Measurements from ENCODE around the gene SNAP23. TPM values are rescaled to one million over a fixed set of nuclear protein-coding genes. Genes with fewer than 3 reads are reported as not detected.

SNAP23 gene
- total RNA-seq, 1 donor from 2014 or later: 62.3 TPM

DNA sequence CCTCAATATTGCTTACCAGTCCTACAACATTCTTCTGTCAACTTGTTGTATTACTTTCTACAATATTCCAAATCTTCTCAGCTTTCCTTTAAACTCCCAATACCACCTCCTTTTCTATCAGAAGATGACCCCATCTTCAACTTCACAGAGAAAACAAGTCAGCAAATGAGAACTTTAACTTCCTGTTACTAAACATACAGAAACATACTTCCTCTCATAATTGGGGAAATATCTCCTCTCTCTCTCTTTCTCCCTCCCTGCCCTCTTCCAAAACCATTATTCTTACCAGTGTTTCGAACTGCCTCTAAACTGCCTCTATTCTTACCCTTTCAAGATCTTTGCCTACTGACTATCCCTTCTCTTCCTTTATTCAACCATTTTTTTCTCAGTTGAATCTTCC is 1.8 kb upstream of the SNAP23 start:
- intact Hi-C loops (cut with micrococcal nuclease): loop anchor here (5.0 to 10.0 kb wide), 2 partner anchors 221 to 431 kb away; partner anchors contain the start of genes GANC, TMEM87A and TTBK2

- intact Hi-C loops (cut with micrococcal nuclease): loop anchor here (1.0 to 10.0 kb wide), 3 partner anchors 80 to 430 kb away; partner anchors contain the start of genes GANC, STARD9, TMEM87A and TTBK2
Measured at GRCh38 chr15:42494998-42495360, 455 bp upstream of the SNAP23 start.

DNA sequence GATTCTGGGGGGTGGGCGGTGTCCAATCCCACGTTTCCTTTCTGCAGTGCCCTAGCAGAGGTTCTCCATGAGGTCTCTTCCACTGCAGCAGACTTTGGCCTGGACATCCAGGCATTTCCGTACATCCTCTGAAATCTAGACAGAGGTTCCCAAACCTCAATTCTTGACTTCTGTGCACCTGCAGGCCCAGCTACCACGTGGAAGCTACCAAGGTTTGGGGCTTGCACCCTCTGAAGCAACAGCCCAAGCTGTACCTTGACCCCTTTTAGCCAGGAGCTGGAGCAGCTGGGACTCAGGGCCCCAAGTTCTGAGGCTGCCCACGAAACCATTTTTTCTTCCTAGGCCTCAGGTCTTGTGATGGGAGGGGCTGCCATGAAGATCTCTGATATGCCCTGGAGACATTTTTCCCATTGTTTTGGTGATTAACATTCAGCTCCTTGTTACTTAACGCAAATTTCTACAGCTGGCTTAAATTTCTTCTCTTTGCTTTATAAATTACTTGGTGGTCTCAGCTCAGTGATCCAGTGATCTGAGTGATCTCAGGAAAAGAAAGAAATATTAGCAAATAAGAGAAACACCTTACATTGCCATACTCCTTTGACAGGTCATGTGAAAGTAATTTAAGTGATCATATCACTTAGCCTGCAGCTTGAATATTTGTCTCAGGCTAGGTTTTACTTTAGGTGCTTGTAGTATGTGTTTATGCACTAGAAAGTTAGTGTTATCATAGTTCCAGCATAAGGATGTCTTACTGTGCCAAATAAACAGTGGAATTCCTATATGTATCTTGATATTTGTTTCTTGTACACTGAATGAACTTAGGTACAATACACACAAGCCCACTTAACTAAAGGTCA is 3.0 kb downstream of the SNAP23 start:
- intact Hi-C loops (cut with micrococcal nuclease): loop anchor here (10.0 kb wide), 1 partner anchor 426 kb away; the partner anchor contains the start of gene TTBK2

GRCh38 chr15:42499858-42500609 is 4.6 kb downstream of the SNAP23 start:
- intact Hi-C loops (cut with micrococcal nuclease): loop anchor here (10.0 kb wide), 1 partner anchor 425 kb away; the partner anchor contains the start of gene TTBK2

- intact Hi-C loops (cut with micrococcal nuclease): no loop called here
Measured at GRCh38 chr15:42502477-42502876, 7.0 kb downstream of the SNAP23 start.

GRCh38 chr15:42503825-42504224 is 8.4 kb downstream of the SNAP23 start:
- intact Hi-C loops (cut with micrococcal nuclease): no loop called here

DNA sequence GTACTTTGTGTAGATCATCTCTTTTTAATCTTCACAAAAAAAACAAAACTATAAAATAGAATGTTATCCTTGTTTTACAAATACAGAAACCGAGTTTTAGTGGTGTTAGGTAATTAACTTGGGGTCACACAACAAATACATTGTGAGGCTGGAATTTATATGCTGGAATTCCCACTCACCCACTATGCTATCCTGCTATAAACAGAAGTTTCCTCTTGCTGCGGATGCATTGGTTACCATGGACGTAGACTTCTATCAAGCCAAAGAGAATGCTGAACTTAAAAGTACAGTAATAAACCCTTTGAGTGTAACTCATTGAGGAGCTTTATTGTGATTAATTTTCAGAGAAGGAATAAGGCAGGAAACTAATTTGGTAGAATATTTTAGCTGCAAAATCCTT is 9.2 kb downstream of the SNAP23 start:
- intact Hi-C loops (cut with micrococcal nuclease): no loop called here

- intact Hi-C loops (cut with micrococcal nuclease): no loop called here
Measured at GRCh38 chr15:42507514-42507913, 12.1 kb downstream of the SNAP23 start.

GRCh38 chr15:42508263-42508690 is 12.8 kb downstream of the SNAP23 start:
- intact Hi-C loops (cut with micrococcal nuclease): no loop called here

DNA sequence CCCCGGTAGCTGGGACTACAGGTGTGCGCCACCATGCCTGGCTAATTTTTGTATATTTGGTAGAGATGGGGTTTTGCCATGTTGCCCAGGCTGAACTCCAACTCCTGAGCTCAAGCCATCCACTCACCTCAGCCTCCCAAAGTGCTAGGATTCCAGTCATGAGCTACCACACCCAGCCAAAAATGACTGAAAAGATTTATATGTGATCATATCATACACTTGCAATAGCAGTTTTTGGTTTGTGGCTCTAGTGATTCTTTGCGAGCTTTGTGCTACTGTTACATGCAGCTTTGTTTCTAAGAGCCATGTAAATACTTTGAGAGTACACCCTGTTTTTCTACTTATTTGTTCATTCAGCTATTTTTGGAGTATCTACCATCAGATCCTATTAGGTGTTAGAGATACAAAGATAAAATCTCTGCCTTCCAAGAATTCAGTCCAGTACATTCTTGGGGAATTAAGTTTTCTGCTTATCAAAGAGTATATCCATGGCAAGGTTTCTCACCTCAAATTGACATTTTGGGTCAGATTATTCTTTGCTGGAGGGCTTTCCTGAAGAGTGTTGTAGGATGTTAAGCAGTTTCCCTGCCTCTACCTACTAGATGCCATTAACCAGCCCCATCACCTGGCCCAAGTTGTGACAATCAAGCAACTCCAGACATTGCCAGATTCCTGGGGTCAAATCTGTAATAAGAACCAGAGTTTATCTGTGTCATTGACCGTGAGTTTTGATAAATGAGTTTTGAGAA is 15.0 kb downstream of the SNAP23 start:
- intact Hi-C loops (cut with micrococcal nuclease): no loop called here

- intact Hi-C loops (cut with micrococcal nuclease): no loop called here
Measured at GRCh38 chr15:42511007-42511391, 15.6 kb downstream of the SNAP23 start.

DNA sequence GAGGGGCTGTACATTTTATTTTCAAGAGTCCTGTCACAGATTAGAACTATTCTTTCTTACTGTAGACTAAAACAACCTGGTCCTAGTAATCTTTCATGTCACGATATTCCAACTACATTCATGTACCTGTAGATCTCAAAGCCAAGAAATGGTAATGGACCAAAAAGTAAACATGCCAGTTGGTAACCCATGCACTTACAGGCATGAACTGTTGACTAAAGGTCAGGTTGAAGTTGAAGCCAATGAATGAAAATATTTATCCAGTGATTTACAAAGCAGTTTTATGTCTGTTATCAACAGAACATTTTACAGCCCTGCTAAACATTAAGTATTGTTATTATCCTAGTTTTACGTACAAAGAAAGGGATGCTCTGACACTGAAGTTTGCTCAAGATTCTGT is 27.9 kb downstream of the SNAP23 start:
- intact Hi-C loops (cut with micrococcal nuclease): no loop called here

- intact Hi-C loops (cut with micrococcal nuclease): no loop called here
Measured at GRCh38 chr15:42528970-42529369, 33.5 kb downstream of the SNAP23 start.

- intact Hi-C loops (cut with micrococcal nuclease): no loop called here
Measured at GRCh38 chr15:42533246-42533645, 37.8 kb downstream of the SNAP23 start.

- intact Hi-C loops (cut with micrococcal nuclease): loop anchor here (5.0 kb wide), 1 partner anchor 273 kb away; the partner anchor contains the start of genes GANC and TMEM87A
Measured at GRCh38 chr15:42544853-42545629, 49.6 kb downstream of the SNAP23 start.

GRCh38 chr15:42547918-42548248 is 52.4 kb downstream of the SNAP23 start:
- intact Hi-C loops (cut with micrococcal nuclease): loop anchor here (1.0 to 5.0 kb wide), 5 partner anchors 27 to 276 kb away; partner anchors contain the start of genes GANC, STARD9, TMEM87A and ZNF106

- intact Hi-C loops (cut with micrococcal nuclease): loop anchor here (1.0 to 5.0 kb wide), 5 partner anchors 26 to 276 kb away; partner anchors contain the start of genes GANC, STARD9, TMEM87A and ZNF106
Measured at GRCh38 chr15:42548249-42549031, 53.0 kb downstream of the SNAP23 start, which contains the start of the genes HAUS2 and LRRC57. TSS of gene HAUS2 (plus strand) at chr15:42548838. CDS start at chr15:42548873, 35 bp downstream. TSS of gene LRRC57 (minus strand) at chr15:42548793. CDS start at chr15:42548434, 359 bp downstream.

DNA sequence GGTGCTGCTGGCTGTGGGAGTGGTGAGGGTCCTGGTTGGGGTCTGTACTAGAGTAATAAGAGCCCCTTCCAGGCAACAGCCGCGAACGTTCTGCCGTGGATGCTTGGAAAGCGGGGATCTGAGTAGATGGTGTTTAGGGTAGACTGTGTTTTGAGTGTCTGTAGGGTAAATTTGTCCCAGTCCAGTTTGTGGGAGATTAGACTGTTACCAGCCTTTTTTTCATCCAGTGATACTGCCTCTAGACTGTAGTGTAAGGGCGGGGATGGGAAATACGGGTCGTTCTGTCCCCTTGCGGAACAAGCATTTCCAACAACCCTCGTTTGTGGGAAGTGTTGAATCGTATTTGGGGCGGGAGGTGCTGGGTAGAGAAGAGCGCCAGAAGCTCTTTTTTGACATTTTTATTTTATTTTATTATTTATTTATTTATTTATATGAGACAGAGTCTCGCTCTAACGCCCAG is 53.6 kb downstream of the SNAP23 start:
- intact Hi-C loops (cut with micrococcal nuclease): loop anchor here (2.0 to 5.0 kb wide), 3 partner anchors 26 to 277 kb away; partner anchors contain the start of genes GANC, STARD9 and TMEM87A

Data from T-helper 2 cell treated with Interferon-gamma antibody and Interleukin-4, amounts not matched to agents 100 ng/mL and 5 ng/mL, for 36 hours (primary cell).